ENCODE results near the gene TMEM184A. TPM values are rescaled to one million over a fixed set of nuclear protein-coding genes. Genes with fewer than 3 reads are reported as not detected.

Gene TMEM184A
- total and polyA plus RNA-seq, 2 of the 8 experiments (the other 6 are each of a cell fraction or from before 2014, with no cell fraction given): 1.8 to 2.1 TPM

GRCh38 chr7:1508277-1508758 is 47.7 kb downstream of the TMEM184A start (continued):
- no peak for TF ChIP-seq RNF2 (IDR thresholded peaks at IDR 0.05; ENCODE audit: borderline replicate concordance, low read depth, low read length, missing control alignments, poor library complexity, severe bottlenecking)
- no peak for TF ChIP-seq RXRA (IDR thresholded peaks at IDR 0.05; ENCODE audit: insufficient read depth, low read depth, low read length)
- no peak for TF ChIP-seq TAF1 (IDR thresholded peaks at IDR 0.05; ENCODE audit: low read depth, low read length)
- TF ChIP-seq RAD21 (IDR thresholded peaks at IDR 0.05 in 1 of 2, conservative IDR thresholded peaks at IDR 0.05 in 1 of 2; ENCODE audit: low read depth in 2 of 2, low read length in 2 of 2): no peak
- no peak for TF ChIP-seq CHD1 (IDR thresholded peaks at IDR 0.05; ENCODE audit: low read depth, low read length)
- no peak for TF ChIP-seq BCL11A (IDR thresholded peaks at IDR 0.05; ENCODE audit: low read depth in 2 of 2, low read length in 2 of 2)
- TF ChIP-seq USF2 (IDR thresholded peaks at IDR 0.05; ENCODE audit: low read length): no peak
